Karpas-422 (cell line): Measurements from ENCODE around the gene DDX54. TPM values are rescaled to one million over a fixed set of nuclear protein-coding genes. Genes with fewer than 3 reads are reported as not detected.

Source experiments
- DNase-seq: peaks from one replicate; pipeline ENCODE4 v3.0.0-alpha.2; 2015
- H2AFZ ChIP-seq: fragments of 200-600 bp; sonication (generic); 2 replicates; pipeline ENCODE4 v1.6.1; 2014; ENCODE audit warnings: antibody characterized with exemption, low read length, mixed read lengths
- H3K27ac ChIP-seq: fragments of 200-600 bp; sonication (generic); 2 replicates; pipeline ENCODE4 v1.5.1; 2014; ENCODE audit warnings: mild to moderate bottlenecking, low read length, moderate library complexity
- H3K27me3 ChIP-seq: fragments of 200-600 bp; sonication (generic); 2 replicates; pipeline ENCODE4 v1.6.1; 2014; ENCODE audit warnings: low read length, mixed read lengths
- H3K36me3 ChIP-seq: fragments of 200-600 bp; sonication (generic); 2 replicates; pipeline ENCODE4 v1.6.1; 2014; ENCODE audit warnings: low read length, mixed read lengths; ENCODE audit not compliant: insufficient read depth
- H3K4me1 ChIP-seq: fragments of 200-600 bp; sonication (generic); 2 replicates; pipeline ENCODE4 v1.6.1; 2014; ENCODE audit warnings: mild to moderate bottlenecking, low read length, mixed read lengths
- H3K4me2 ChIP-seq: fragments of 200-600 bp; sonication (generic); 2 replicates; pipeline ENCODE4 v1.6.1; 2014; ENCODE audit warnings: low read length, low read depth, mild to moderate bottlenecking; ENCODE audit not compliant: poor library complexity, severe bottlenecking
- H3K4me3 ChIP-seq: fragments of 200-600 bp; sonication (generic); 2 replicates; pipeline ENCODE4 v1.5.1; 2014; ENCODE audit warnings: mild to moderate bottlenecking, antibody characterized with exemption, low read length, mixed read lengths
- H3K79me2 ChIP-seq: fragments of 200-600 bp; sonication (generic); 2 replicates; pipeline ENCODE4 v1.6.1; 2014; ENCODE audit warnings: mild to moderate bottlenecking, low read length, mixed read lengths
- H3K9ac ChIP-seq: fragments of 200-600 bp; sonication (generic); 2 replicates; pipeline ENCODE4 v1.6.0; 2014; ENCODE audit warnings: low read length
- H3K9me2 ChIP-seq: fragments of 200-600 bp; sonication (generic), shearing (Covaris generic); replicated peaks from 2 replicates; pipeline ENCODE4 v1.6.0; 2014; ENCODE audit warnings: mild to moderate bottlenecking, low read length, moderate library complexity; ENCODE audit not compliant: insufficient read depth
- H3K9me3 ChIP-seq: fragments of 300-700, 200-600 bp; sonication (generic); 2 replicates; pipeline ENCODE4 v1.6.1; 2014; ENCODE audit warnings: low read length, mixed read lengths
- H4K20me1 ChIP-seq: fragments of 200-600 bp; sonication (generic); 2 replicates; pipeline ENCODE4 v1.6.1; 2014; ENCODE audit warnings: mild to moderate bottlenecking, antibody characterized with exemption, low read length, low read depth; ENCODE audit not compliant: insufficient read depth
- total RNA-seq: library from RNA; depleted of rRNA; stranded (reverse); fragments of >200 nt; shearing (Covaris generic); gene quantifications from 2 replicates; pipeline ENCODE4 v1.2.3, GENCODE V29; 2014; ENCODE audit warnings: low replicate concordance

DDX54 gene
- total RNA-seq, 1 experiment from 2014 or later: 28.2 TPM

DNA sequence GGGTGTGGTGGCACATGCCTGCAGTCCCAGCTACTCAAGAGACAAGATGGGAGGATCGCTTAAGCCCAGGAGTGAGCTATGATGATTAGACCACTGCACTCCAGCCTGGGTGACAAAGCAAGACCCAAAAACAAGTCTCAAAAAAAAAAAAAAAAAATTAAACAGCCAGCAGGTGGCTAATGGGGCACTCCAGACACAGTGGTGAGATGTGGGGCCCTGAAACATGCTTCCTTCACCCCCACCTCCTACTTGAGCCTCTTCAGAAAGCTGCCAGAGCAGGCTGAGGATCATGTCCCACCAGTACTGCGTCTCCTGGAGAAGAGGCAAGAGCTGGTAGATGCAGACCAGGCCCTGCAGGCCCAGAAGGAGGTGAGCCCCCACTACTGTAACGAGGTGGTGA, 33.6 kb downstream of the DDX54 start:
- H3K27me3 ChIP-seq: no peaks in the 10 kb centered on the region
- H3K4me2 ChIP-seq: no peak overlapping the region
- no peak overlapping the region for H3K27ac ChIP-seq
- no peaks in the 10 kb centered on the region for H3K9me2 ChIP-seq
- H3K9me3 ChIP-seq: no peaks in the 10 kb centered on the region
- no peaks in the 10 kb centered on the region for H3K79me2 ChIP-seq
- no peak overlapping the region for H3K9ac ChIP-seq
- peaks cover 19% of the 10 kb centered on the region for H3K4me1 ChIP-seq
- H2AFZ ChIP-seq: no peak overlapping the region
- H4K20me1 ChIP-seq: no peaks in the 10 kb centered on the region
- no peaks in the 10 kb centered on the region for H3K36me3 ChIP-seq
- H3K4me3 ChIP-seq: no peak overlapping the region
- no peak for DNase-seq

DNA sequence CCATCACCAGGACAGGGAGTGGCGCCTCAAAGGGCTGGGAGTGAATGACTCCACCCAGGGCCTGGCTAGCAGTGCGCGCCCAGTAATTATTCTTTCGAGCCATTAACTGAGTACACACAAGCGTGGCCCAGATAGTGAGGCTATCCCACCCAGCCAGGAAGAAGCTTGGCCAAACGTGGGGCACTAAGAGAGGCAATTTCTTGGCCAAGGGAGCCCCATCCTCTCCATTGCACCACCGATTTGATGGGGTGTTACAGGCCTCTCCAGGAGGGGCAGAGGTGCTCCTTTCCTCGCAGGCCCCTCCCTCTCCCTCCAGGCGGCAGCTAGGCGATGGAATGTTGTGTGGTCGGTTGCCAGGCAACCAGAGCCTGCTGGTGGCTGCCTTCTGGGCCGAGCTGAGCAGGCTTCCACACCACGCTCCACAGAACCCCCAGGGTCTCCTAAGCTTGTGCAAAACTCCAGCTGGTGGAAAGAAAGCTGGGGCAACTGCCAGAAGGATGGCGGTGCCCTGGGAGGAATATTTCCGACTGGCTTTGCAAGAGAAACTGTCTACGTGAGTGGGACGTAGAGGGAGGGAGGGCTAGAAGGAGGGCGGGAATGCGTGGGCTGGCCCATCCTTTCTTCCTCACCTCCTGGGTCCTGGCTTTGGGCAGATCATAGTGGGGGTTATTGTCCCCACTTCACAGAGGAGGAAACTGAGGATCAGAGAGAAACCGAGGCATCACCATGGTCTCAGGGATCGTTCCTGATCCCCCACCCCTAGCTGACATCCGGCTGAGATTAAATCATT, 35.7 kb downstream of the DDX54 start, which contains the start of gene CFAP73:
CFAP73 (plus strand) TSS at position 364 of the 790 bp plus-strand sequence; CDS start at position 498, 134 bp downstream.
- Histone ChIP-seq H3K9me3 (no peaks in the 10 kb centered on the region), H3K27me3 (no peaks in the 10 kb centered on the region), H2AFZ (no peak within 1 kb of the TSS), H3K79me2 (no peaks in the 10 kb centered on the region), H3K4me3 (no peak within 1 kb of the TSS), H3K9me2 (no peaks in the 10 kb centered on the region), H4K20me1 (no peaks in the 10 kb centered on the region), H3K36me3 (no peaks in the 10 kb centered on the region), H3K9ac (no peak within 1 kb of the TSS), H3K4me2 (no peak within 1 kb of the TSS), H3K4me1 (peaks cover 17% of the 10 kb centered on the region), H3K27ac (no peak within 1 kb of the TSS)
- DNase-seq: no peak

DNA sequence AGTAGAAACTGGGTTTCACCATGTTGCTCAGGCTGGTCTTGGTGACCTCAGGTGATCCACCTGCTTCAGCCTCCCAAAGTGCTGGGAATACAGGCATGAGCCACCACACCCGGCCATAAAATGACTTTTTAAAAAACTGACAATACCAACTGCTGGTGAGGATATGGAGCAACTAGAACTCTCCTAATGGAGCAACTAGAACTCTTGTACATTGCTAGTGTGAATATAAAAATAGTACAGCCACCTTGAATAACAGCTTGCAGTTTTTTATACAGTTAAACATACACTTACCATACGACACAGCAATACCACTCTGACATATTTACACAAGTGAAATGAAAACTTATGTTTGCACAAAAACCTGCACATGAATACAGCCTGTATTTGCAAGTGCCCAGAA, 38.3 kb downstream of the DDX54 start:
- H3K9me3 ChIP-seq: no peaks in the 10 kb centered on the region
- no peak for DNase-seq
- no peaks in the 10 kb centered on the region for H3K36me3 ChIP-seq
- no peaks in the 10 kb centered on the region for H3K27me3 ChIP-seq
- H3K9ac ChIP-seq: no peak overlapping the region
- no peaks in the 10 kb centered on the region for H3K9me2 ChIP-seq
- H2AFZ ChIP-seq: no peak overlapping the region
- no peak overlapping the region for H3K4me3 ChIP-seq
- H3K4me1 ChIP-seq: peaks cover 10% of the 10 kb centered on the region
- H3K79me2 ChIP-seq: no peaks in the 10 kb centered on the region
- H3K4me2 ChIP-seq: no peak overlapping the region
- no peaks in the 10 kb centered on the region for H4K20me1 ChIP-seq
- no peak overlapping the region for H3K27ac ChIP-seq

- H3K4me3 ChIP-seq: no peak overlapping the region
- no peak overlapping the region for H2AFZ ChIP-seq
- H3K4me2 ChIP-seq: no peak overlapping the region
- DNase-seq: no peak
- H3K9me3 ChIP-seq: no peaks in the 10 kb centered on the region
- H3K27me3 ChIP-seq: no peaks in the 10 kb centered on the region
- no peaks in the 10 kb centered on the region for H4K20me1 ChIP-seq
- H3K9me2 ChIP-seq: no peaks in the 10 kb centered on the region
- peaks cover 12% of the 10 kb centered on the region for H3K4me1 ChIP-seq
- H3K79me2 ChIP-seq: no peaks in the 10 kb centered on the region
- H3K9ac ChIP-seq: no peak overlapping the region
- H3K36me3 ChIP-seq: no peaks in the 10 kb centered on the region
- H3K27ac ChIP-seq: no peak overlapping the region
These were observed 39.3 kb downstream of the DDX54 start for GRCh38 chr12:113145720-113146551.

GRCh38 chr12:113144806-113145205, 40.5 kb downstream of the DDX54 start:
- Histone ChIP-seq H3K9me2 (no peaks in the 10 kb centered on the region), H2AFZ (no peak overlapping the region), H3K9ac (no peak overlapping the region), H3K79me2 (no peaks in the 10 kb centered on the region), H3K4me2 (no peak overlapping the region), H4K20me1 (no peaks in the 10 kb centered on the region), H3K36me3 (no peaks in the 10 kb centered on the region), H3K27me3 (no peaks in the 10 kb centered on the region), H3K27ac (no peak overlapping the region), H3K4me1 (peaks cover 12% of the 10 kb centered on the region), H3K4me3 (no peak overlapping the region), H3K9me3 (no peaks in the 10 kb centered on the region)
- no peak for DNase-seq

- Histone ChIP-seq H3K79me2 (no peaks in the 10 kb centered on the region), H3K4me1 (peaks cover 12% of the 10 kb centered on the region), H3K4me3 (no peak overlapping the region), H3K36me3 (no peaks in the 10 kb centered on the region), H4K20me1 (no peaks in the 10 kb centered on the region), H3K27ac (no peak overlapping the region), H3K9me3 (no peaks in the 10 kb centered on the region), H3K9ac (no peak overlapping the region), H2AFZ (no peak overlapping the region), H3K9me2 (no peaks in the 10 kb centered on the region), H3K4me2 (no peak overlapping the region), H3K27me3 (no peaks in the 10 kb centered on the region)
- DNase-seq: no peak
These were observed 41.3 kb downstream of the DDX54 start for GRCh38 chr12:113143959-113144358.

- Histone ChIP-seq H3K4me2 (no peak overlapping the region), H3K27me3 (no peaks in the 10 kb centered on the region), H4K20me1 (no peaks in the 10 kb centered on the region), H3K4me1 (peaks cover 12% of the 10 kb centered on the region), H3K9ac (no peak overlapping the region; the same call in 1 of the 2 replicates), H3K4me3 (no peak overlapping the region), H2AFZ (peak overlapping the region; percentile 85; the same call in 1 of the 2 replicates), H3K9me3 (no peaks in the 10 kb centered on the region), H3K9me2 (no peaks in the 10 kb centered on the region), H3K27ac (no peak overlapping the region), H3K79me2 (no peaks in the 10 kb centered on the region), H3K36me3 (no peaks in the 10 kb centered on the region)
- DNase-seq: no peak
These were observed 42.4 kb downstream of the DDX54 start for GRCh38 chr12:113142886-113143332.
